ENCODE measurements around the gene ARHGAP33.
A peak's percentile ranks its signal among the peaks of the same experiment; 100 is the strongest.

The ARHGAP33 gene

GRCh38 chr19:35736913-35737886 lies 38.2 kb upstream of the ARHGAP33 start:
- H3K4me3 Mint-ChIP-seq: no peak overlapping the region
- no peak overlapping the region for H3K27ac Mint-ChIP-seq

GRCh38 chr19:35738021-35738886 lies 37.1 kb upstream of the ARHGAP33 start:
- H3K4me3 Mint-ChIP-seq: no peak overlapping the region
- peaks cover 55% of the 10 kb centered on the region for H3K4me1 Mint-ChIP-seq

More at GRCh38 chr19:35736913-35737886, 38.2 kb upstream of the ARHGAP33 start:
- H3K27me3 Mint-ChIP-seq: no peaks in the 10 kb centered on the region
- peaks cover 48% of the 10 kb centered on the region for H3K4me1 Mint-ChIP-seq
- H3K36me3 Mint-ChIP-seq: peaks cover 2% of the 10 kb centered on the region
- no peaks in the 10 kb centered on the region for H3K9me3 Mint-ChIP-seq

GRCh38 chr19:35738887-35739229 lies 36.5 kb upstream of the ARHGAP33 start:
- Mint-ChIP-seq H3K36me3 (peaks cover 4% of the 10 kb centered on the region), H3K27me3 (no peaks in the 10 kb centered on the region), H3K27ac (no peak overlapping the region), H3K4me1 (peaks cover 59% of the 10 kb centered on the region), H3K4me3 (no peak overlapping the region), H3K9me3 (no peaks in the 10 kb centered on the region)

More at GRCh38 chr19:35738021-35738886, 37.1 kb upstream of the ARHGAP33 start:
- Mint-ChIP-seq H3K27me3 (no peaks in the 10 kb centered on the region), H3K27ac (no peak overlapping the region), H3K36me3 (peaks cover 4% of the 10 kb centered on the region), H3K9me3 (no peaks in the 10 kb centered on the region)

GRCh38 chr19:35739275-35740107 lies 35.9 kb upstream of the ARHGAP33 start:
- H3K36me3 Mint-ChIP-seq: peaks cover 4% of the 10 kb centered on the region
- H3K4me3 Mint-ChIP-seq: peak overlapping the region; percentile 90
- H3K27me3 Mint-ChIP-seq: no peaks in the 10 kb centered on the region
- no peaks in the 10 kb centered on the region for H3K9me3 Mint-ChIP-seq
- peak overlapping the region; percentile 81 for H3K27ac Mint-ChIP-seq
- peaks cover 59% of the 10 kb centered on the region for H3K4me1 Mint-ChIP-seq

- Mint-ChIP-seq H3K4me3 (peak overlapping the region; percentile 90), H3K36me3 (peaks cover 4% of the 10 kb centered on the region), H3K27ac (no peak overlapping the region), H3K9me3 (no peaks in the 10 kb centered on the region), H3K4me1 (peaks cover 60% of the 10 kb centered on the region), H3K27me3 (no peaks in the 10 kb centered on the region)
Observed at GRCh38 chr19:35740108-35740422, 35.3 kb upstream of the ARHGAP33 start.

- Mint-ChIP-seq H3K4me1 (peaks cover 60% of the 10 kb centered on the region), H3K27ac (peak overlapping the region; percentile 93), H3K4me3 (peak overlapping the region; percentile 90), H3K9me3 (no peaks in the 10 kb centered on the region), H3K27me3 (no peaks in the 10 kb centered on the region), H3K36me3 (peaks cover 3% of the 10 kb centered on the region)
Observed at GRCh38 chr19:35740423-35741202, 34.8 kb upstream of the ARHGAP33 start.

- H3K9me3 Mint-ChIP-seq: no peaks in the 10 kb centered on the region
- H3K4me3 Mint-ChIP-seq: peak overlapping the region; percentile 90
Observed at GRCh38 chr19:35741203-35741515, 34.2 kb upstream of the ARHGAP33 start.

GRCh38 chr19:35742121-35742724 lies 33.1 kb upstream of the ARHGAP33 start, which contains the start of gene IGFLR1:
TSS of gene IGFLR1 (minus strand) at chr19:35742452. CDS start at chr19:35741180, 1,272 bp downstream.
- Mint-ChIP-seq H3K9me3 (no peaks in the 10 kb centered on the region), H3K36me3 (peaks cover 2% of the 10 kb centered on the region), H3K4me1 (peaks cover 60% of the 10 kb centered on the region)

More at GRCh38 chr19:35741203-35741515, 34.2 kb upstream of the ARHGAP33 start:
- peak overlapping the region; percentile 93 for H3K27ac Mint-ChIP-seq
- peaks cover 2% of the 10 kb centered on the region for H3K36me3 Mint-ChIP-seq
- H3K27me3 Mint-ChIP-seq: no peaks in the 10 kb centered on the region
- peaks cover 63% of the 10 kb centered on the region for H3K4me1 Mint-ChIP-seq

GRCh38 chr19:35743640-35744429 lies 31.5 kb upstream of the ARHGAP33 start:
- Mint-ChIP-seq H3K9me3 (no peaks in the 10 kb centered on the region), H3K36me3 (peaks cover 2% of the 10 kb centered on the region), H3K27me3 (no peaks in the 10 kb centered on the region)

More at GRCh38 chr19:35742121-35742724, 33.1 kb upstream of the ARHGAP33 start, which contains the start of gene IGFLR1:
- no peaks in the 10 kb centered on the region for H3K27me3 Mint-ChIP-seq
- H3K4me3 Mint-ChIP-seq: peak within 1 kb of the TSS; percentile 89
- peak within 1 kb of the TSS; percentile 99 for H3K27ac Mint-ChIP-seq

GRCh38 chr19:35744430-35745327 lies 30.7 kb upstream of the ARHGAP33 start:
- H3K4me1 Mint-ChIP-seq: peaks cover 70% of the 10 kb centered on the region
- H3K27me3 Mint-ChIP-seq: no peaks in the 10 kb centered on the region
- peak overlapping the region; percentile 97 for H3K27ac Mint-ChIP-seq
- H3K4me3 Mint-ChIP-seq: peak overlapping the region; percentile 91
- no peaks in the 10 kb centered on the region for H3K9me3 Mint-ChIP-seq
- H3K36me3 Mint-ChIP-seq: peaks cover 2% of the 10 kb centered on the region

More at GRCh38 chr19:35743640-35744429, 31.5 kb upstream of the ARHGAP33 start:
- Mint-ChIP-seq H3K4me1 (peaks cover 65% of the 10 kb centered on the region), H3K4me3 (peak overlapping the region; percentile 91), H3K27ac (peak overlapping the region; percentile 97)

- Mint-ChIP-seq H3K4me3 (peak within 1 kb of the TSS; percentile 91), H3K27ac (peak within 1 kb of the TSS; percentile 97), H3K4me1 (peaks cover 70% of the 10 kb centered on the region), H3K36me3 (peaks cover 2% of the 10 kb centered on the region), H3K27me3 (no peaks in the 10 kb centered on the region), H3K9me3 (no peaks in the 10 kb centered on the region)
Observed at GRCh38 chr19:35745328-35746086, 29.9 kb upstream of the ARHGAP33 start, which contains the start of the genes PSENEN and U2AF1L4. TSS of gene PSENEN (plus strand) at chr19:35745651. CDS start at chr19:35745931, 280 bp downstream. TSS of gene U2AF1L4 (minus strand) at chr19:35745418. CDS start at chr19:35745391, 27 bp downstream.

GRCh38 chr19:35746087-35746462 lies 29.3 kb upstream of the ARHGAP33 start:
- H3K27me3 Mint-ChIP-seq: no peaks in the 10 kb centered on the region
- H3K36me3 Mint-ChIP-seq: peaks cover 2% of the 10 kb centered on the region
- H3K4me3 Mint-ChIP-seq: peak overlapping the region; percentile 91
- H3K4me1 Mint-ChIP-seq: peaks cover 64% of the 10 kb centered on the region
- no peaks in the 10 kb centered on the region for H3K9me3 Mint-ChIP-seq
- H3K27ac Mint-ChIP-seq: peak overlapping the region; percentile 97
